ENCODE data around the gene SARDH.

SARDH gene

GRCh38 chr9:133772581-133772980 is 34.4 kb upstream of the SARDH start:
- no peaks in the 10 kb centered on the region for H3K4me1 ChIP-seq (ENCODE audit: insufficient read depth, low read length, poor library complexity, severe bottlenecking)
- H2AFZ ChIP-seq (ENCODE audit: low read length): no peak overlapping the region
- H3F3A ChIP-seq (ENCODE audit: low read depth): no peaks in the 10 kb centered on the region
- H3K9me2 ChIP-seq (replicated peaks; ENCODE audit: low read depth, low read length): no peaks in the 10 kb centered on the region
- no peaks in the 10 kb centered on the region for H3K27me3 ChIP-seq (ENCODE audit: insufficient read depth, low read length, poor library complexity, severe bottlenecking)
- no peak overlapping the region for H3K9ac ChIP-seq (ENCODE audit: low read depth, low read length, poor library complexity, severe bottlenecking)
- H3K4me2 ChIP-seq (ENCODE audit: low read depth, low read length, poor library complexity, severe bottlenecking): no peak overlapping the region
- H3K79me2 ChIP-seq (ENCODE audit: insufficient read depth, low read length): no peaks in the 10 kb centered on the region
- no peak overlapping the region for H3K4me3 ChIP-seq (ENCODE audit: low read length, poor library complexity, severe bottlenecking)
- peaks cover 24% of the 10 kb centered on the region; the same call in 1 of the 2 replicates for H3K36me3 ChIP-seq (ENCODE audit: insufficient read depth, low read length)
- no peaks in the 10 kb centered on the region for H3K9me3 ChIP-seq (ENCODE audit: insufficient read depth, low read depth, low read length)
- no peaks in the 10 kb centered on the region for H4K20me1 ChIP-seq (ENCODE audit: insufficient read depth, low read length, poor library complexity, severe bottlenecking)
- TF ChIP-seq EZH2phosphoT487 (IDR thresholded peaks at IDR 0.05; ENCODE audit: borderline replicate concordance): no peak
- TF ChIP-seq CTCF (conservative IDR thresholded peaks at IDR 0.05; ENCODE audit: low read length): no peak

- no peaks in the 10 kb centered on the region for H3K27me3 ChIP-seq (ENCODE audit: insufficient read depth, low read length, poor library complexity, severe bottlenecking)
- no peak overlapping the region for H3K4me2 ChIP-seq (ENCODE audit: low read depth, low read length, poor library complexity, severe bottlenecking)
- no peaks in the 10 kb centered on the region for H3K79me2 ChIP-seq (ENCODE audit: insufficient read depth, low read length)
- no peak for TF ChIP-seq EZH2phosphoT487 (IDR thresholded peaks at IDR 0.05; ENCODE audit: borderline replicate concordance)
- no peak for TF ChIP-seq CTCF (conservative IDR thresholded peaks at IDR 0.05; ENCODE audit: low read length)
- no peak overlapping the region for H2AFZ ChIP-seq (ENCODE audit: low read length)
- H3K4me1 ChIP-seq (ENCODE audit: insufficient read depth, low read length, poor library complexity, severe bottlenecking): no peaks in the 10 kb centered on the region
- no peaks in the 10 kb centered on the region for H3F3A ChIP-seq (ENCODE audit: low read depth)
- no peaks in the 10 kb centered on the region for H3K9me2 ChIP-seq (replicated peaks; ENCODE audit: low read depth, low read length)
- no peak overlapping the region for H3K4me3 ChIP-seq (ENCODE audit: low read length, poor library complexity, severe bottlenecking)
- H4K20me1 ChIP-seq (ENCODE audit: insufficient read depth, low read length, poor library complexity, severe bottlenecking): no peaks in the 10 kb centered on the region
- H3K36me3 ChIP-seq (ENCODE audit: insufficient read depth, low read length): peaks cover 25% of the 10 kb centered on the region; the same call in 1 of the 2 replicates
- H3K9me3 ChIP-seq (ENCODE audit: insufficient read depth, low read depth, low read length): 0 out of 2 replicates have a peak, but pooled peaks cover 5% of the 10 kb centered on the region
- no peak overlapping the region for H3K9ac ChIP-seq (ENCODE audit: low read depth, low read length, poor library complexity, severe bottlenecking)
Observed at GRCh38 chr9:133771486-133772482, 33.6 kb upstream of the SARDH start.

GRCh38 chr9:133770076-133770777 is 32.1 kb upstream of the SARDH start:
- TF ChIP-seq EZH2phosphoT487 (IDR thresholded peaks at IDR 0.05; ENCODE audit: borderline replicate concordance) (no peak), CTCF (conservative IDR thresholded peaks at IDR 0.05; ENCODE audit: low read length) (no peak)
- Histone ChIP-seq H3K4me3 (ENCODE audit: low read length, poor library complexity, severe bottlenecking) (no peak overlapping the region), H3K36me3 (ENCODE audit: insufficient read depth, low read length) (peaks cover 27% of the 10 kb centered on the region; the same call in 1 of the 2 replicates), H3K27me3 (ENCODE audit: insufficient read depth, low read length, poor library complexity, severe bottlenecking) (no peaks in the 10 kb centered on the region), H3K9me3 (ENCODE audit: insufficient read depth, low read depth, low read length) (0 out of 2 replicates have a peak, but pooled peaks cover 6% of the 10 kb centered on the region), H3K79me2 (ENCODE audit: insufficient read depth, low read length) (no peaks in the 10 kb centered on the region), H3F3A (ENCODE audit: low read depth) (no peaks in the 10 kb centered on the region), H3K9ac (ENCODE audit: low read depth, low read length, poor library complexity, severe bottlenecking) (no peak overlapping the region), H2AFZ (ENCODE audit: low read length) (no peak overlapping the region), H3K9me2 (replicated peaks; ENCODE audit: low read depth, low read length) (no peaks in the 10 kb centered on the region), H3K4me2 (ENCODE audit: low read depth, low read length, poor library complexity, severe bottlenecking) (no peak overlapping the region), H3K4me1 (ENCODE audit: insufficient read depth, low read length, poor library complexity, severe bottlenecking) (no peaks in the 10 kb centered on the region), H4K20me1 (ENCODE audit: insufficient read depth, low read length, poor library complexity, severe bottlenecking) (no peaks in the 10 kb centered on the region)
